ENCODE data around the gene CFAP100.

Gene CFAP100

DNA sequence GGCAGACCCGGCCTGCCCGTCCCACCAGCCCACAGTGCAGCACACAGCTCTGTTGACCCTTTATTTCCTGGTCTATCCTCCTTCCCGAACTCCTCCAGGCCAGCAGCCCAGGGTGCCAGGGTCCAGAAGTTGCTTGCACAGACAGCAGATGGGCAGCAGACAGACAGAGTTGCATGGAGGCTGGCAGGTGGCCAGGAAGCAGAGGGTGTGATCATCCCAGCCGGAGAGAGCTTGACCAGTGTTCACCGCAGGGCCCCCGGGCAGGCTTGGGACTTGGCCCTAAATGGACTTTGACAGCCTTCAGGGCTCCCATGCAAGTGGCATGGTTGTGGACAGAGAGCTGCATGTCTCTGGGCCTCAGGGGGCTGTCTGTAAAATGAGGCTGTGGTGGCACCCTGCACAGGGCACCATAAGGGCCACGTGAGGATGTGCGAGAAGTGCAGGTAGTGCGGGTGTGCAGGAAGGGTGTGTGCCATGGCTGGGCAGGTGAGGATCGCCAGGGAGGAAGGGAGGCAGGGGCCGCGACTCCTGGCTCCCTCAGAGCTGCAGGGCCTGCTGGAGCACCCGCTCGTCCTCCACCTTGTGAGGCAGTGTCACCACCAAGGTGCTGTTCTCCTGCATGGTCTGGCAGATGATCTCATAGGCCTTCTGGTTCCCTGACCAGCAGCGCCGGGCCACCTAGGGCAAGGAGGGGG lies 87.2 kb downstream of the CFAP100 start:
- TF ChIP-seq, protein P1, sequence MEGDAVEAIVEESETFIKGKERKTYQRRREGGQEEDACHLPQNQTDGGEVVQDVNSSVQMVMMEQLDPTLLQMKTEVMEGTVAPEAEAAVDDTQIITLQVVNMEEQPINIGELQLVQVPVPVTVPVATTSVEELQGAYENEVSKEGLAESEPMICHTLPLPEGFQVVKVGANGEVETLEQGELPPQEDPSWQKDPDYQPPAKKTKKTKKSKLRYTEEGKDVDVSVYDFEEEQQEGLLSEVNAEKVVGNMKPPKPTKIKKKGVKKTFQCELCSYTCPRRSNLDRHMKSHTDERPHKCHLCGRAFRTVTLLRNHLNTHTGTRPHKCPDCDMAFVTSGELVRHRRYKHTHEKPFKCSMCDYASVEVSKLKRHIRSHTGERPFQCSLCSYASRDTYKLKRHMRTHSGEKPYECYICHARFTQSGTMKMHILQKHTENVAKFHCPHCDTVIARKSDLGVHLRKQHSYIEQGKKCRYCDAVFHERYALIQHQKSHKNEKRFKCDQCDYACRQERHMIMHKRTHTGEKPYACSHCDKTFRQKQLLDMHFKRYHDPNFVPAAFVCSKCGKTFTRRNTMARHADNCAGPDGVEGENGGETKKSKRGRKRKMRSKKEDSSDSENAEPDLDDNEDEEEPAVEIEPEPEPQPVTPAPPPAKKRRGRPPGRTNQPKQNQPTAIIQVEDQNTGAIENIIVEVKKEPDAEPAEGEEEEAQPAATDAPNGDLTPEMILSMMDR (IDR thresholded peaks at IDR 0.05; ENCODE audit: control insufficient read depth, insufficient read depth, low read depth, low read length, missing control alignments): no peak
- H3K4me3 ChIP-seq (ENCODE audit: control insufficient read depth, low read depth, low read length): no peak overlapping the region
- DNase-seq (ENCODE audit: low read depth): no peak

DNA sequence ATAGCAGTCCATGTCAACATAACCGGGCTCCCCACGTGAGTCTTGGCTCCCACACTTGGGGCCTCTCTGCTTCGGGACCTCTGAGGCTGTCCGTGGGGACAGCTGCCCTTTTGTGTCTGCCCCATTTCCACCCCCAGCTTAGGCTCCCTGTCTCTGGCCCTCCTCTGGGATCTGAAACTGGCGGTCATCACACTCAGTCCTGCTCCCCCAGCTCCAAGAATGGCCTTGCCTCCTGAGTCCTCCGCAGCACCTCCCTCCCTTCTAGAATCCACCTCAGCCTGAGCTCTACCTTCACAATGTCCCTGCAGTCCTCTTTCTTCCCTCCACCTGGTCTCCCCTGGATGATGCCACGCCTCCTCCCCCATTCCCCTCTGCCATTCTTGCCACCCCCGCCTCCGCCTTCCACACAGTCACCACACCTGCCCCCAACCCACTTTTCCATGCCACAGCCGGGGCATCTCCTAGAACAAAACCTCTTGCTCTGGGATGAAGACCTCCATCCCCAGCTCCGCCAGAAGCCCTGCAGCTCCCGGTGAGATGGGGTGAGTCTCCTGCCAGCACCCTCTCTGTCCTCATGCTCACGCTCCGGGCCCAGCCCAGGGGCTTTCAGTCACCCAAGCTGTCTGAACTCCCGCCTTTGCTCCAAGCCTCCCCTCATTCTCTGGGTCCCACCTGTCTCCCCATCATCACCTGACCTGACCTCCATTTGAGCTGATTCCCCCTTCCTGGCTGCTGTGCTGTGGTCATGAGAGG lies 88.0 kb downstream of the CFAP100 start:
- TF ChIP-seq, protein P1 (IDR thresholded peaks at IDR 0.05; ENCODE audit: control insufficient read depth, insufficient read depth, low read depth, low read length, missing control alignments): no peak
- H3K4me3 ChIP-seq (ENCODE audit: control insufficient read depth, low read depth, low read length): no peak overlapping the region
- no peak for DNase-seq (ENCODE audit: low read depth)

DNA sequence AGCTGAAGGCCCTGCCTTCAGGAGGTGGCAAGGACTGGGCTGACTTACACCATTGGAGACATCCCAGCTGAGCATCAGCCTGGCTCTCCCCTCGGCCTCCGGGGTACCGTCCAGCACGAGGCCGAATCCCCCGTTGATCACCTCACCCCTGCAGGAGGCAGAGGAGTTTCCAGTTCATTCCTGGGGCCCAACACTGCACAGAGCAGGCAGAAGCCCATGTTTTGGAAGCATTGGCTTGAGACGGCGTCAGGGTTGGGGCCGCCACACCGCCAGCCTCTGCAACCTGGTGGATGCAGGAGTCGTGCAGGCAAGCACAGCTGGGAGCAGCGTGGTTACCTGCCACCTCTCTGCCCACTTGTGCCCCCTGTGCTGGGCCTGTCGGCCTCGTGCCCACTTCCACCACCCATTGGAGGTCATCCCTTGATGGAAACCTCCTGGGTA lies 88.6 kb downstream of the CFAP100 start:
- TF ChIP-seq, protein P1 (IDR thresholded peaks at IDR 0.05; ENCODE audit: control insufficient read depth, insufficient read depth, low read depth, low read length, missing control alignments): no peak
- no peak overlapping the region for H3K4me3 ChIP-seq (ENCODE audit: control insufficient read depth, low read depth, low read length)
- no peak for DNase-seq (ENCODE audit: low read depth)

DNA sequence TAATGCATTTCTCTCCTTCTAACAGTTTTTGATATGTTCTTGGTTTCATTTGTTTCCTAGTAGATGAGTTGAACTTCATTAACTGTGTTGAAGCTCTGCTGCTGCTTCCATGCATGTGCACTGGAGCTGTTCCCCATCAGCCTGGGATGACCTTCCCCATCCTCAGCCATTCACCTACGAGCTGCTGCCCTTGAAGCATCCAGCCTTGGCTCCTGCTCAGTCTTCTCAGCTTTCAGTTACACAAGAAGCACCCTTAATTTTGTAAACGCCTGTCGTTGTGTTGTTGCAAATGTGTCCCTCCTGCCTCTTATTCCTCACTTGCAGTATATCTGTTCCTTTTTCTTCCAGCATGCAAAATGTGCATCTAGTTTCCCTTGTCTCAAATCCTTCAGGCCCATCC lies 89.4 kb downstream of the CFAP100 start:
- TF ChIP-seq, protein P1 (IDR thresholded peaks at IDR 0.05; ENCODE audit: control insufficient read depth, insufficient read depth, low read depth, low read length, missing control alignments): no peak
- no peak for DNase-seq (ENCODE audit: low read depth)
- H3K4me3 ChIP-seq (ENCODE audit: control insufficient read depth, low read depth, low read length): no peak overlapping the region

DNA sequence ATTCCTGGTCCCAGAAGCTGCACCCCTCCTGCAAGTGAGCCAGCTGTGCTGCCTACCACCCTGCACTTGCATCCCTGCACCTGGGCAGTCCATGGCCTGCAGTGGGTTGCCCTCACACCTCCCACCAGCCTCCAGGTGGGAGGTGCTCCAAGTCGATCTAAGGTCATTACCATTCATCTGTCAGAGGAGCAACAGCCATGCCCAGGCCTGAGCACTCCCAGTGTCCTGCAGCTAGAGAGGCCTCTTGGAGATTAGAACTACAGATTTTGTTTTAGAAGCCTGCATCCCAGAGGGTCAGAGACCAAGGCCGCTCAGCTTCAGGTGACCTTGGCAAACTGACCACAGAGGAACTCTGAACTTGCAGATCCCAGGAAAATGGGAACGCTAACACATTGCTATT lies 90.0 kb downstream of the CFAP100 start:
- TF ChIP-seq, protein P1 (IDR thresholded peaks at IDR 0.05; ENCODE audit: control insufficient read depth, insufficient read depth, low read depth, low read length, missing control alignments): no peak
- H3K4me3 ChIP-seq (ENCODE audit: control insufficient read depth, low read depth, low read length): no peak overlapping the region
- no peak for DNase-seq (ENCODE audit: low read depth)

DNA sequence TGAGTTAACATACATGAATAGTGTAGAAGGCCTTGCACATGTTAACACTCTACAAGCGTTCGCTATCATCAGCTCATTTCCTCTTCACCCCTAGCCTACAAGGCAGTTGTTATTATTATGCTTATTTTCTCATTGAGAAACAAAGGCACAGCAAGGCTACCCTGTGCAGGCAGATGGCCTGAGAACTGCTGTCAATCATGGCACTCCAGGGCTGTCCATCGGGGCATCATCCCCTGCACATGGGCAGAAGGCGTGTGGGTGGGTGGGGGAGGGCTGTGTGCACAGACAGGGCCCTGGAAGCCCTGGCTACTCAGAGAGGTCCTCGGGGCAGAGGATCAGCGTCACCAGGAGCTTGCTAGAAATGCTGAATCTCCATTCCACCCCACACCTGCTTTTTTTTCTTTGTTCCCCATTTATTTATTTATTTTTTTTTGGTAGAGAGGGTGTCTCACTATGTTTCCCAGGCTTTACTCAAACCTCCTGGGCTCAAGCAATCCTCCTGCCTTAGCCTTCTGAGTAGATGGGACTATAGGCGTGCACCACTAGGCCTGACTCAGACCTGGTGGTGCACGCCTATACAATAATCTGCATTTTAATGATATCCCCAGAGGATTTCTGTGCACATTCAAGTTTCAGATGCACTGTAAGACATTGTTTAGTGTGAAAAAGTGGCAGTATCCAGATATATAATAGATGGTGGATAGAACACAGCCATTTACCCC lies 90.6 kb downstream of the CFAP100 start:
- DNase-seq (ENCODE audit: low read depth): no peak
- H3K4me3 ChIP-seq (ENCODE audit: control insufficient read depth, low read depth, low read length): no peak overlapping the region
- TF ChIP-seq, protein P1 (IDR thresholded peaks at IDR 0.05; ENCODE audit: control insufficient read depth, insufficient read depth, low read depth, low read length, missing control alignments): no peak

All from AG09309 (cell line).